Limb (tissue), 2 donors: ENCODE measurements around the gene CALM1.
"Not testable (repeated sequence)": the region's sequence is repeated elsewhere in the genome, so short reads cannot be mapped to it uniquely, and the experiment has no call there.

Experiments
- DNase-seq, 2 donors: peaks; one replicate each; pipeline ENCODE4 v3.0.0-alpha.2; 2016; ENCODE audit errors: extremely low spot score in 2 of 2

The CALM1 gene

GRCh38 chr14:90383126-90383730 is 13.6 kb upstream of the CALM1 start:
- DNase-seq: peak; percentile 99

- peak; percentile 58 to 78 for DNase-seq
These were observed 12.9 kb upstream of the CALM1 start for GRCh38 chr14:90383731-90384542.

GRCh38 chr14:90384543-90384911 is 12.3 kb upstream of the CALM1 start:
- no peak for DNase-seq

DNA sequence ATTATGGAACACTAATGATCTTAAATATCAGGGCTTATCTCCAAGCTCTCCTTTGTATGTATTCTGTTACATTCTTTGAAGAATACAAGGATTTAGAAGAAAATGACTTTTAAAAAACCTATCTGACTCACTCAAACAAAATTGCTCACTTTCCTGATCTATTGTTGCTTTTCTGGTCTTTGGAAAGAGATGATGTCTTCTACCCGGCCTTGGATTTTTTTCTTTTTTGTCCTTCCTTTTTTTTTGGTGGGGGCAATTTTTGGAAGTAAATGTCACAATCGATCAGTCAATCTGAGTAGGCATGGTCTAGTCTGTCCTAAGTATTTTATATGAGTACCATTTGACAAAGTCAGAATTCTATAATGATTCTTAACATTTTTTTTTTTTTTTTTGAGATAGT is 10.5 kb upstream of the CALM1 start:
- DNase-seq: no peak

DNA sequence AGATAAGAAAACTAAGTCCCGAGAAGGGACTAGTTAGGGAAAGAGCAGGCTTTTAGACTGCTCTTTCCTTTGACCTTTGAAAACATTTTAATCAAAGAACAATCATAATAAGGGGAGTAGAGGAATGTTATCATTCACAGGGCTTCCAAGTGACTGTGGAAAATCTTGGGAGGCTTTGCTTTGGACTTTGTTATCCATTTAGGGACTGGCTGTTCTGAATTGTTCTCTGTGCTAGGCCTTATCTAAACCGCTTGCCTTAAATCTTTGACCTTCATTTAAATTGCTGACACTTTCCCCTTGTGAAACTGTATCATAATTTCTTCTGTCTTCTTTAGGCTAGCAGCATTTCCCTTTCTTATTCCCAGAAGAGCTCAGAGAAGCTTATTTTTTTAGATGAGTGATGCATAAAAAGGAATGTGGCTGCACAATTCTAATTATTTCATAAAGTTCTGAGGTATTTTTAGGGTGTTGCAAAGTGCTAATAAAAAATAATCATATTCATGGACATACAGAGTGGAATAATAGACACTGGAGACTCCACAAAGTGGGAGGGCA is 9.5 kb upstream of the CALM1 start:
- DNase-seq: no peak

GRCh38 chr14:90388437-90388836 is 8.4 kb upstream of the CALM1 start:
- no peak for DNase-seq

- DNase-seq: no peak
These were observed 7.8 kb upstream of the CALM1 start for GRCh38 chr14:90388982-90389381.

DNA sequence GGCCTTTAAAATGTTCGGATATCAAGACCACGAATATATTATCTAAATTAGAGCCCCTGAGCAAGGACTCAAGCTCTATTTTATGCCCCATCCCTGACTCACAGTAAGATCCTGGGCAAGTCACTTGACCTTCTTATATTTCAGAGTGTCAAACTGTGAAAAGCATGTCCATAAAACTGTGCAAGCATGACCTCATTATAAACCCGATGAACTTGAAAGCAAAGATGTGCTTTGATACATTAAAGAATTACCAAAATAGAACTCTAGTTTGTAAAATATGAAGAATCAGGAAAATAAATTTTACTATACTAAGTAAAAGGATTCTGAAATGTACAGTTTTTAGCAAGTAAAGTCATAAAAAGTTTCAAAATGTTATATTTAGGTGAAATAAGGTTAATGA is 2.9 kb upstream of the CALM1 start:
- no peak for DNase-seq

GRCh38 chr14:90394782-90395181 is 2.0 kb upstream of the CALM1 start:
- DNase-seq: not testable (repeated sequence)

GRCh38 chr14:90397425-90398314 is 841 bp downstream of the CALM1 start:
- DNase-seq: peak; percentile 47 to 83

DNA sequence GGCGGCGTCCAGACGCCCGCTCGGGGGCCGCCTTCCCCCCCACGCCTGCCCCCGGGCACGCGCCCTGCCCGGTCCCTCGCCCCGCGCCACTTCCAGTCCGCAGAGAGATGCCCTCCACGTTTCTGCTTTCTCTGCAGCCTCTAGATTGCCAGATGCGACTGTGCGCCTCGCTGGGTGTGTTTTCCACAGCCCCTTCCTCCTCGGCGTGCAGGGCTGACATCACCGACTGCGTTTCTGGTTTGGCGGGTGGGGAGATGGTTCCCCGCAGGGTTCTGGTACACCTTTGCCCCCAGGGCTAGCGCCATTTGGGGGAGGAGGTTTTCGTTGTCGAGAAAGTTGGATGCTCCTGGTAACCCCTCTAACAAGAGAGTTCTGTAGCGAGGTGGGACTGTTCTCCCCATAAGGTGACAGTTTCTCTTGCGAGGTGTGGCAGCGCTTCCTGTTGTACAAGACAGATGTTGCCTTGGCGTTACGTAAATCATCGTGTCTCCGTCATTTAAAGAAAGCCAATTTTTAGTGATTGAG is 1.5 kb downstream of the CALM1 start:
- DNase-seq: peak in 1 of 2 donors; percentile 70

- DNase-seq: no peak
These were observed 2.2 kb downstream of the CALM1 start for GRCh38 chr14:90398841-90399540.

- DNase-seq: peak; percentile 90 to 96
These were observed 3.0 kb downstream of the CALM1 start for GRCh38 chr14:90399541-90400444.

GRCh38 chr14:90400904-90401561 is 4.2 kb downstream of the CALM1 start:
- DNase-seq: no peak

- no peak for DNase-seq
These were observed 5.2 kb downstream of the CALM1 start for GRCh38 chr14:90402016-90402415.

GRCh38 chr14:90403065-90403464 is 6.2 kb downstream of the CALM1 start:
- DNase-seq: no peak

DNA sequence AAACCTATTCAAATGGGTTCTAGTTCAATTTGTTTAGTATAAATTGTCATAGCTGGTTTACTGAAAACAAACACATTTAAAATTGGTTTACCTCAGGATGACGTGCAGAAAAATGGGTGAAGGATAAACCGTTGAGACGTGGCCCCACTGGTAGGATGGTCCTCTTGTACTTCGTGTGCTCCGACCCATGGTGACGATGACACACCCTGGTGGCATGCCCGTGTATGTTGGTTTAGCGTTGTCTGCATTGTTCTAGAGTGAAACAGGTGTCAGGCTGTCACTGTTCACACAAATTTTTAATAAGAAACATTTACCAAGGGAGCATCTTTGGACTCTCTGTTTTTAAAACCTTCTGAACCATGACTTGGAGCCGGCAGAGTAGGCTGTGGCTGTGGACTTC is 8.3 kb downstream of the CALM1 start:
- no peak for DNase-seq

GRCh38 chr14:90405755-90406154 is 8.9 kb downstream of the CALM1 start:
- no peak for DNase-seq

DNA sequence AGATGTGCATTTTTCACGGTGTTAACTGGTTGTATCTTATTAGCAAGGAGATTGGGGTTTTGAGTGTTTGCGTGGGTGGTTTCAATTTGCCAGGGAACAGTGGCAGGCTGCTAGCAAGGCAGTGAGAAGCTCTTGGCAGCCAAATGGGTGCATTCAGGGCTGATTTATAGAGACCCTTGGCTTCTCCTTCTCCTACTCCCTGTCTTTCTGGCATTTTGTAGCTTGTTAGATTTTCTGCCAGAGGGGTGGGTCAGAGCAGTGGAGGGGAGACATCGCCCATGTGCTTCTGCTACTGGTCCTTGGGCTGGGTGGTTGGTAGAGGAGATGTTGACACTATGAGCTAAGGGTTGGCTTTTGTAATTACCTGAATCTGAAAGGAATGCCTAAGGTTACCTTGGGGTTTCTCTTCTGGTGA is 9.6 kb downstream of the CALM1 start:
- DNase-seq: no peak
